Transverse colon (tissue), 4 donors: ENCODE measurements around the gene PRDM8. TPM values are rescaled to one million over a fixed set of nuclear protein-coding genes. Genes with fewer than 3 reads are reported as not detected.

ENCODE experiments used
- DNase-seq: peaks from one replicate; pipeline ENCODE4 v3.0.0-alpha.2; 2019
- H3K27ac ChIP-seq, 4 donors: fragments of 200-600 bp; sonication (generic); 2 replicates each; pipeline ENCODE4 v1.5.1; 2016 to 2018; ENCODE audit warnings: inconsistent platforms in 4 of 4
- H3K27me3 ChIP-seq: fragments of 200-600 bp; sonication (generic); 2 replicates; pipeline ENCODE4 v1.5.1; 2017; ENCODE audit warnings: inconsistent platforms
- H3K36me3 ChIP-seq, 4 donors: fragments of 200-600 bp; sonication (generic); 2 replicates each; pipeline ENCODE4 v1.5.1; 2017 to 2019; ENCODE audit warnings: inconsistent platforms in 4 of 4
- H3K4me1 ChIP-seq, 4 donors: fragments of 200-600 bp; sonication (generic); 2 replicates each; pipeline ENCODE4 v1.5.1; 2017 to 2020; ENCODE audit warnings: inconsistent platforms in 4 of 4
- H3K4me3 ChIP-seq, 4 donors: fragments of 200-600 bp; sonication (generic); 1 replicate in 1 of 4; 2 replicates in 3 of 4; pipeline versions ENCODE4 v1.5.1 to v1.6.1; 2017 to 2019; ENCODE audit warnings: inconsistent platforms in 4 of 4
- H3K9me3 ChIP-seq, 2 donors: fragments of 200-600 bp; sonication (generic); 2 replicates each; pipeline ENCODE4 v1.5.1; 2017 to 2019; ENCODE audit warnings: inconsistent platforms in 2 of 2
- EP300 ChIP-seq: sonication (generic); formaldehyde crosslinking; IDR thresholded peaks from one replicate; pipeline ENCODE4 v1.6.1; 2017; ENCODE audit warnings: antibody characterized with exemption, low read depth
- POLR2A ChIP-seq: fragments of 450-650 bp; IDR thresholded peaks from one replicate; pipeline ENCODE4 v1.6.1; 2016; ENCODE audit warnings: antibody characterized with exemption, mild to moderate bottlenecking, moderate library complexity
- POLR2AphosphoS5 ChIP-seq, 3 donors: sonication (generic); formaldehyde crosslinking; IDR thresholded peaks; one replicate each; pipeline ENCODE4 v1.6.1; 2016; ENCODE audit warnings: antibody characterized with exemption in 3 of 3
- WGBS, 2 donors: methylation state at CpG; one replicate each; pipeline ENCODE4 v1.1.5; 2018; ENCODE audit warnings: low coverage in 1 of 2; 5-methylcytosine and 5-hydroxymethylcytosine counted together
- in situ Hi-C, 4 donors: fragments of 200-750 bp; cut with MboI; loops; one replicate each; pipeline versions ENCODE4 v1.15.0 to v1.15.1; 2017; ENCODE audit warnings: low sequenced_read_pairs in 3 of 4, low pct_ligation_motif_present in 1 of 4, low pct_unique_long_range_greater_than_20kb in 1 of 4
- intact Hi-C: fragments of 100-400 bp; cut with DNase I; formaldehyde crosslinking; loops from one replicate; pipeline ENCODE4 v1.15.1; 2023; ENCODE audit warnings: low total_unique reads
- total RNA-seq, 4 donors: library from RNA; depleted of rRNA; stranded (reverse); fragments of >200 nt; gene quantifications; one replicate each; pipeline ENCODE4 v1.1.0, GENCODE V29; 2016
- TF ChIP-seq, protein P1 (sequence below), 5 experiments: fragments of 200-600 bp in 3 of 5; fragments of 450-650 bp in 2 of 5; sonication (generic) in 3 of 5; IDR thresholded peaks; 1 replicate in 2 of 5; 2 replicates in 3 of 5; pipeline ENCODE4 v1.5.1; 2016 to 2017; ENCODE audit warnings: antibody characterized with exemption in 5 of 5, inconsistent platforms in 3 of 5, mild to moderate bottlenecking in 2 of 5, moderate library complexity in 1 of 5

The PRDM8 gene
- total RNA-seq, 4 donors from 2014 or later: 0.20 to 5.2 (median 3.2) TPM

DNA sequence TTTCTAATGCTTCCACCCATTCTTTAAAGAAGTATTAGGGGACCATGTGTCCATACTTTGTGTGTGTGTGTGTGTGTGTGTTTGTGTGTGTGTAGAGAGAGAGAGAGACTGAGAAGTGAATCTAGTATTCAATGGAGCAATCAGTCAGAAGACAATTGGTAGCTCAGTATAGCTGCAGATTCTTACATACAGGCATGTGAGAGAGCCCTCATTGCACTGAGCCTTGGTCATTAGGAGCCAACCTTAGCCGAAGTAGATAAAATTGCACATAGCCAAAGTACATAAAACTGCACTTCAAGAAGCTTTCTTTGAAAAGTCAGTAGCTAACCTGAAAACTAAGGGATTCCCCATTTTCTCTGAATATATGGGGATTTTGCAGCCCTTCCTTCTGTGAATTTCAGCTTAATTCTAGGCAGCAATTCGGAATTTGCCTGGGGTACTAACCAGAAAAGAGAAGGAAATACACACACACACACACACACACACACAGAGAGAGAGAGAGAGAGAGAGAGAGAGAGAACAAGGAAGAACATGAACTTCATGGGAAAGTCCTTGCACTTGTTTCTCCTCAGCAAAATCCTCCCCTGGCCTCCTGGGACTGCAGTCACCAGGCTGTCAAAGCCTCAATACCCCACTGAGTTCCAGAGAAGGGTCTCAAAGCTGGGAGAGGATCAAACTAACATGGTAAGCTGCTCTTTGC, 1.7 kb upstream of the PRDM8 start:
- in situ Hi-C loops (no loop called here), intact Hi-C loops (no loop called here)
- Histone ChIP-seq H3K36me3 (no peaks in the 10 kb centered on the region), H3K27ac (no peak overlapping the region), H3K4me3 (no peak overlapping the region), H3K27me3 (peaks cover 89% of the 10 kb centered on the region), H3K9me3 (no peaks in the 10 kb centered on the region), H3K4me1 (peaks cover 0 to 5% (median 1%) of the 10 kb centered on the region in 4 donors)
- WGBS, 2 donors: 40 to 54% methylated on average over 2 of the region's 2 CpGs
- DNase-seq: no peak
- TF ChIP-seq POLR2AphosphoS5 (IDR thresholded peaks at IDR 0.05) (no peak), POLR2A (no peak), EP300 (no peak)
- TF ChIP-seq, protein P1, sequence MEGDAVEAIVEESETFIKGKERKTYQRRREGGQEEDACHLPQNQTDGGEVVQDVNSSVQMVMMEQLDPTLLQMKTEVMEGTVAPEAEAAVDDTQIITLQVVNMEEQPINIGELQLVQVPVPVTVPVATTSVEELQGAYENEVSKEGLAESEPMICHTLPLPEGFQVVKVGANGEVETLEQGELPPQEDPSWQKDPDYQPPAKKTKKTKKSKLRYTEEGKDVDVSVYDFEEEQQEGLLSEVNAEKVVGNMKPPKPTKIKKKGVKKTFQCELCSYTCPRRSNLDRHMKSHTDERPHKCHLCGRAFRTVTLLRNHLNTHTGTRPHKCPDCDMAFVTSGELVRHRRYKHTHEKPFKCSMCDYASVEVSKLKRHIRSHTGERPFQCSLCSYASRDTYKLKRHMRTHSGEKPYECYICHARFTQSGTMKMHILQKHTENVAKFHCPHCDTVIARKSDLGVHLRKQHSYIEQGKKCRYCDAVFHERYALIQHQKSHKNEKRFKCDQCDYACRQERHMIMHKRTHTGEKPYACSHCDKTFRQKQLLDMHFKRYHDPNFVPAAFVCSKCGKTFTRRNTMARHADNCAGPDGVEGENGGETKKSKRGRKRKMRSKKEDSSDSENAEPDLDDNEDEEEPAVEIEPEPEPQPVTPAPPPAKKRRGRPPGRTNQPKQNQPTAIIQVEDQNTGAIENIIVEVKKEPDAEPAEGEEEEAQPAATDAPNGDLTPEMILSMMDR (IDR thresholded peaks at IDR 0.05): no peak

DNA sequence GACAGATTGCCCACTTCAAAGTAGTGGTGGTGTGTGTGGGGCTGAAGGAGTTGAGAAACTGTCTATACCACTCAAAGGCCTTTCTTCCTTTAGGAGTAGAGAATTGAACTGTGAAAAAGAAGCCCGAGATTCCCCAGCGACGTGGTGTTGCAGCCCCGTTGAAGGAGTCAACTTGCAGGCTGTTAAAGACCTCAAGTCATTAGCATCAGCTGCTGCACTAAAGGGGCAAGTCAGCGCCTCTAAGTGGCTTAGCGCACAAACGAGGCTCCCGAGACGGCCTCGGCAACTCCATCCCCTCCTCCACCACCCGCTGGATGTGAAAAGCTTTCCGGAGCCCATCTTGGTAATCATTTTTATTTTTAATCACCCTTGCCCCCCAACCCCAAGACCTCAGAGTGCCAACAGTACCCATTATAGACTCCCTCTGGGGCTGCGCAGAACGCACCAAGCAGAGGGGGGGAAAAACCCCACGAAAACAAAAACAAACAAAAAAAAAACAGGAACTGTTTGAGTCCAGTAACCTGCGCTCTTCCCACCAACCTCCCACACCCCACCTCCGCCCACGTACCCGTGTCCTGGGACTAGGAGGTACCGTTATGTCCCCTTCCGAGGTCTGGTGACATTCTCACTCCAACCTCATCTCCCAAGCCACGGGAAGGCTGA, 913 bp upstream of the PRDM8 start:
- no peak overlapping the region for H3K27ac ChIP-seq
- H3K27me3 ChIP-seq: peaks cover 91% of the 10 kb centered on the region
- WGBS, 2 donors: 45 to 49% methylated on average over 6 to 22 of the region's 22 CpGs

DNA sequence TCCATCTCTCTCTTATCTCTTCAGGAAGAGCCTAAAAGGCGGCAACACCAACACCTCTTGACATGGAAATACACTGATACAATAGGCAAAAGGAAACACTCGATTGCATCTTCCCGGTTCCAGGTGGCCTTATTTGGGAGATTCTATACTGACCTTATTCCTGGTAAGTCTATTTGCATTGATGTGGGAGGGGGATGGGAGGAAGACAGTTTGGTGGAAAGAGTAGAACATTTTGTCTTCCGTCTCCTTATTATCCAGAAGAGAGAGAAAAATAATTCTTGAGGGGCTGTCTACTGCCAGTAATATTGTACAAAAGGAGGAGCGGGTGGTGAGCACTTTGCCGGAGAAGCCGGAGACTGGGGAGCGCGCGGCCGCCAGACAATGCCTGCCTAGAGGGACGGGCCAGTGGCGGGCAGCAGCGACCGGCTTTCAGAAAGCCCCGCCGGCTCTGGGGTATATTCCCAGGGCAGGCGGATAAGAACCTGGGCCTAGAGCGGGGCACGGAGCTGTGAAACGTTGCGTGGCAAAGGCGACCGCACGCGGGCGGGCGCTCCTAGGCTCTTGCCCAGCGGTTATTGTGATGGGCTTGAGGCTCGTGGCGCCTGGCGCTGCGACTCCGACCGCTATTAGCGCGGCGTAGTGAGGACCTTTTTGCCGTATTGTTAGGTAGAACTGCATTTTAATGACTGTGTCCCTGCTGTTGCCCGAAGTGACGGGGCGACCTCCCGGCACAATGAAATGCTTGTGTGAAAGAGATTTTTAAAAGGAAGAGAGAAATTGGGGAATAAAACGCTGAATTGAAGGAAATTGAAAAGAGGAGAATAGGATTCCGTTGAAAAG, 518 bp downstream of the PRDM8 start:
- TF ChIP-seq POLR2A (no peak), POLR2AphosphoS5 (IDR thresholded peaks at IDR 0.05) (no peak), EP300 (no peak)
- Histone ChIP-seq H3K27me3 (peaks cover 92% of the 10 kb centered on the region), H3K9me3 (no peaks in the 10 kb centered on the region), H3K27ac (no peak overlapping the region), H3K4me1 (peaks cover 0 to 15% (median 10%) of the 10 kb centered on the region in 4 donors), H3K4me3 (peak overlapping the region in 2 of 4 donors; percentile 6 to 27), H3K36me3 (no peaks in the 10 kb centered on the region)
- intact Hi-C loops: no loop called here
- in situ Hi-C loops: no loop called here
- no peak for DNase-seq
- WGBS, 2 donors: 36 to 40% methylated on average over 20 to 45 of the region's 45 CpGs

More for the DNA sequence above, 913 bp upstream of the PRDM8 start:
- DNase-seq: no peak
- intact Hi-C loops: no loop called here
- Histone ChIP-seq H3K36me3 (no peaks in the 10 kb centered on the region), H3K9me3 (no peaks in the 10 kb centered on the region), H3K4me1 (peaks cover 0 to 7% (median 3%) of the 10 kb centered on the region in 4 donors), H3K4me3 (no peak overlapping the region)
- in situ Hi-C loops: no loop called here
- TF ChIP-seq, protein P1 (IDR thresholded peaks at IDR 0.05): no peak
- TF ChIP-seq POLR2AphosphoS5 (IDR thresholded peaks at IDR 0.05) (no peak), POLR2A (no peak), EP300 (no peak)

DNA sequence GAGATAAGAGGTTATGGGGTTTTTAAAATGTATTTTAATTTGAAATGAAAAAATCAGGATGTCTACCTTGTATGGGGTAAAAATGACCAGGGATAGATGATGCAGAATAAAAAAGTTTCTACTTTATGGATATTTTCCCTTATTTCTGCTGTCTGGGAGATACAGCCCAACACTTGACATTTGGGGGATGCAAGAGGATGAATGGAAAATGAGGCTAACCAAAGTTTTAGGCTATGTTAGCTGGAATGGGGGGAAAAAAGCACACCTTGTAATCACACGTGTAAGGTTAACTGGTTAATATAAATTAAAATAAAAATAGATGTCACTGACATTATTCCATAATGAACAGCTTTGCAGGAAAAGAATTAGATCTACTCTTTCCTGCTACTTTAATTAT, 1.1 kb downstream of the PRDM8 start:
- Histone ChIP-seq H3K4me1 (peaks cover 0 to 21% (median 15%) of the 10 kb centered on the region in 4 donors), H3K36me3 (no peaks in the 10 kb centered on the region), H3K27ac (no peak overlapping the region), H3K27me3 (peaks cover 90% of the 10 kb centered on the region), H3K4me3 (no peak overlapping the region), H3K9me3 (no peaks in the 10 kb centered on the region)
- DNase-seq: no peak
- intact Hi-C loops: no loop called here
- TF ChIP-seq, protein P1 (IDR thresholded peaks at IDR 0.05): no peak
- TF ChIP-seq EP300 (no peak), POLR2A (no peak), POLR2AphosphoS5 (IDR thresholded peaks at IDR 0.05) (no peak)
- in situ Hi-C loops: no loop called here
- 50 to 58% methylated on average over 1 of the region's 1 CpG for WGBS, 2 donors
